HepG2 (cell line): ENCODE measurements around the gene HPD. TPM values are rescaled to one million over a fixed set of nuclear protein-coding genes. Genes with fewer than 3 reads are reported as not detected.

Experiments used
- ARID4A ChIP-seq: sonication (generic); formaldehyde crosslinking; IDR thresholded peaks from 2 replicates; pipeline ENCODE4 v1.5.0; 2020; ENCODE audit warnings: mild to moderate bottlenecking, missing genetic modification reagents, borderline replicate concordance
- CCAR2 ChIP-seq: fragments of 200-400 bp; formaldehyde crosslinking; optimal IDR thresholded peaks from 2 replicates; pipeline ENCODE3; 2018; ENCODE audit warnings: low read depth, mild to moderate bottlenecking, low read length, moderate library complexity
- FOSL2 ChIP-seq: sonication (generic); formaldehyde crosslinking; IDR thresholded peaks from 2 replicates; pipeline ENCODE4 v1.4.0; 2020; ENCODE audit warnings: missing genetic modification reagents
- GTF2F1 ChIP-seq: fragments of 150-350 bp; IDR thresholded peaks from 2 replicates; pipeline ENCODE4 v1.6.1; 2014; ENCODE audit warnings: low read length
- IKZF5 ChIP-seq: IDR thresholded peaks from 2 replicates; pipeline ENCODE4 v1.6.1; 2018; ENCODE audit warnings: missing genetic modification reagents, mild to moderate bottlenecking, missing compliant biosample characterization
- MBNL3 ChIP-seq: fragments of 250-450 bp; sonication (Bioruptor Pico); conservative IDR thresholded peaks from 2 replicates; pipeline ENCODE4 v1.8.0; 2022; ENCODE audit warnings: mild to moderate bottlenecking, inconsistent platforms
- PREB ChIP-seq: sonication (generic); formaldehyde crosslinking; IDR thresholded peaks from 2 replicates; pipeline ENCODE4 v1.4.0; 2020; ENCODE audit warnings: missing genetic modification reagents
- SIN3A ChIP-seq: IDR thresholded peaks from 2 replicates; pipeline ENCODE4 v1.6.1; 2011; ENCODE audit warnings: low read depth, mild to moderate bottlenecking, control low read depth, low read length, borderline replicate concordance
- ZBTB20 ChIP-seq: sonication (generic); formaldehyde crosslinking; IDR thresholded peaks from 2 replicates; pipeline ENCODE4 v1.8.1; 2023; ENCODE audit warnings: missing genetic modification reagents, low read depth, mild to moderate bottlenecking, borderline replicate concordance
- ZMYM3 ChIP-seq: sonication (generic); formaldehyde crosslinking; IDR thresholded peaks from 2 replicates; pipeline ENCODE4 v1.5.1; 2020; ENCODE audit warnings: mild to moderate bottlenecking, missing genetic modification reagents
- ZNF253 ChIP-seq: sonication (generic); formaldehyde crosslinking; IDR thresholded peaks from 2 replicates; pipeline ENCODE4 v1.8.0; 2022; ENCODE audit warnings: mild to moderate bottlenecking, missing genetic modification reagents, borderline replicate concordance
- ZNF512B ChIP-seq: sonication (generic); formaldehyde crosslinking; IDR thresholded peaks from 2 replicates; pipeline ENCODE4 v1.5.1; 2020; ENCODE audit warnings: missing genetic modification reagents, mild to moderate bottlenecking, borderline replicate concordance
- polyA plus RNA-seq, 8 experiments: library from polyadenylated mRNA; depleted of rRNA in 3 of 8; stranded (reverse) in 7 of 8; unstranded in 1 of 8; fragments of >200 nt; fragmentation: Illumina TruSeq in 4 of 8; extraction: Trizol in 4 of 8; gene quantifications; 2 replicates each; pipeline versions ENCODE4 v1.2.1 to v1.2.3, GENCODE V29; 2011 to 2016; ENCODE audit warnings: low read depth in 4 of 8, missing spikeins in 1 of 8, mixed read lengths in 1 of 8; ENCODE audit not compliant: insufficient read depth in 1 of 8
- total RNA-seq, 5 experiments: library from RNA; depleted of rRNA; stranded (reverse); fragments of >200 nt; fragmentation: Illumina TruSeq; extraction: Trizol; gene quantifications; 2 replicates each; pipeline ENCODE4 v1.2.3, GENCODE V29; 2016; ENCODE audit warnings: low read depth in 1 of 5
- TF ChIP-seq, protein P1 (sequence below): sonication (generic); formaldehyde crosslinking; IDR thresholded peaks from 2 replicates; pipeline ENCODE4 v1.4.0; 2020; ENCODE audit warnings: mild to moderate bottlenecking, missing genetic modification reagents, borderline replicate concordance

The HPD gene
- total and polyA plus RNA-seq, 2 of the 13 experiments (the other 11 are each of a cell fraction or from before 2014, with no cell fraction given): 120 to 195 TPM

- TF ChIP-seq IKZF5: no peak
- peak; percentile 23; the same call in 1 of the 2 replicates for TF ChIP-seq ZBTB20 (CRISPR knock-in tag)
- no peak for TF ChIP-seq GTF2F1
- no peak for TF ChIP-seq ZNF253 (CRISPR knock-in tag)
- no peak for TF ChIP-seq ZNF512B (CRISPR knock-in tag)
- TF ChIP-seq FOSL2 (CRISPR knock-in tag): peak; percentile 9; the same call in 1 of the 2 replicates
- no peak for TF ChIP-seq PREB (CRISPR knock-in tag)
- TF ChIP-seq ZMYM3 (CRISPR knock-in tag): no peak
- TF ChIP-seq MBNL3 (CRISPR knock-in tag): no peak
- 0 out of 2 replicates have a peak, but pooled peaks have one; percentile 22 for TF ChIP-seq SIN3A
- TF ChIP-seq CCAR2: no peak
- TF ChIP-seq ARID4A (CRISPR knock-in tag): 0 out of 2 replicates have a peak, but pooled peaks have one; percentile 5
- TF ChIP-seq, protein P1, sequence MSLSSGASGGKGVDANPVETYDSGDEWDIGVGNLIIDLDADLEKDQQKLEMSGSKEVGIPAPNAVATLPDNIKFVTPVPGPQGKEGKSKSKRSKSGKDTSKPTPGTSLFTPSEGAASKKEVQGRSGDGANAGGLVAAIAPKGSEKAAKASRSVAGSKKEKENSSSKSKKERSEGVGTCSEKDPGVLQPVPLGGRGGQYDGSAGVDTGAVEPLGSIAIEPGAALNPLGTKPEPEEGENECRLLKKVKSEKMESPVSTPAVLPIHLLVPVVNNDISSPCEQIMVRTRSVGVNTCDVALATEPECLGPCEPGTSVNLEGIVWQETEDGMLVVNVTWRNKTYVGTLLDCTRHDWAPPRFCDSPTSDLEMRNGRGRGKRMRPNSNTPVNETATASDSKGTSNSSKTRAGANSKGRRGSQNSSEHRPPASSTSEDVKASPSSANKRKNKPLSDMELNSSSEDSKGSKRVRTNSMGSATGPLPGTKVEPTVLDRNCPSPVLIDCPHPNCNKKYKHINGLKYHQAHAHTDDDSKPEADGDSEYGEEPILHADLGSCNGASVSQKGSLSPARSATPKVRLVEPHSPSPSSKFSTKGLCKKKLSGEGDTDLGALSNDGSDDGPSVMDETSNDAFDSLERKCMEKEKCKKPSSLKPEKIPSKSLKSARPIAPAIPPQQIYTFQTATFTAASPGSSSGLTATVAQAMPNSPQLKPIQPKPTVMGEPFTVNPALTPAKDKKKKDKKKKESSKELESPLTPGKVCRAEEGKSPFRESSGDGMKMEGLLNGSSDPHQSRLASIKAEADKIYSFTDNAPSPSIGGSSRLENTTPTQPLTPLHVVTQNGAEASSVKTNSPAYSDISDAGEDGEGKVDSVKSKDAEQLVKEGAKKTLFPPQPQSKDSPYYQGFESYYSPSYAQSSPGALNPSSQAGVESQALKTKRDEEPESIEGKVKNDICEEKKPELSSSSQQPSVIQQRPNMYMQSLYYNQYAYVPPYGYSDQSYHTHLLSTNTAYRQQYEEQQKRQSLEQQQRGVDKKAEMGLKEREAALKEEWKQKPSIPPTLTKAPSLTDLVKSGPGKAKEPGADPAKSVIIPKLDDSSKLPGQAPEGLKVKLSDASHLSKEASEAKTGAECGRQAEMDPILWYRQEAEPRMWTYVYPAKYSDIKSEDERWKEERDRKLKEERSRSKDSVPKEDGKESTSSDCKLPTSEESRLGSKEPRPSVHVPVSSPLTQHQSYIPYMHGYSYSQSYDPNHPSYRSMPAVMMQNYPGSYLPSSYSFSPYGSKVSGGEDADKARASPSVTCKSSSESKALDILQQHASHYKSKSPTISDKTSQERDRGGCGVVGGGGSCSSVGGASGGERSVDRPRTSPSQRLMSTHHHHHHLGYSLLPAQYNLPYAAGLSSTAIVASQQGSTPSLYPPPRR (CRISPR knock-in tag): no peak
Measured at GRCh38 chr12:121799156-121799841, 59.4 kb downstream of the HPD start (continued).
